ENCODE measurements around the gene MGAT4C. TPM values are rescaled to one million over a fixed set of nuclear protein-coding genes. Genes with fewer than 3 reads are reported as not detected.

The MGAT4C gene
- total RNA-seq, 1 experiment from 2014 or later = not detected

DNA sequence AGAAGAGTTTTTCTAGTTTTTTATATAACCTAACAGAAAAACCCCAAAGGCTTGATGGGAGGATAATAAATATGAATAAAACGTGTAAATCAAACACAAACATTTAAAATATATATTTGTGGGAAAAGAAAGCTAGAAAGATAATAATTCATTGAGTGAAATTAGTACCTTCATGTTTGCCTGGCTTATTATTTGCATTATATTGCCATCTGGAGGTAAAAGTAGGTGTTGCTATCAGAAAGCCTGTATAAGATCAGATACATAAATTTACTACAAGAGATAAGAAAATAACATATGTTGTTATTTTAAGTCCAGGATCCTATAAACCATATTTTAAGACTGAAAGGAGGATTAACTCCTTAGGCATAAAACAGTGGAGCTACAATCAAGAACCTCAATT, 304.4 kb downstream of the MGAT4C start:
- no peaks in the 10 kb centered on the region for H3K36me3 ChIP-seq (ENCODE audit: low read depth)
- H3K4me3 ChIP-seq = no peak overlapping the region
- H3K79me2 ChIP-seq (ENCODE audit: low read depth) = no peaks in the 10 kb centered on the region
- DNase-seq = no peak
- ChIA-PET CTCF (no interaction called here), POLR2A (ENCODE audit: unreplicated experiment) (no interaction called here)
- intact Hi-C loops (cut with micrococcal nuclease; ENCODE audit: unreplicated experiment) = loop anchor here (10.0 kb wide), 2 partner anchors 1393 to 1893 kb away; no protein-coding TSS in a partner anchor
- H3K27me3 ChIP-seq (ENCODE audit: insufficient read depth, low read depth) = no peaks in the 10 kb centered on the region
- H3K4me1 ChIP-seq (replicated peaks; ENCODE audit: insufficient read depth) = no peaks in the 10 kb centered on the region
- H2AFZ ChIP-seq = no peak overlapping the region
- no peaks in the 10 kb centered on the region for H3F3A ChIP-seq (ENCODE audit: insufficient read depth, low read depth)
- H3K27ac ChIP-seq = no peak overlapping the region
- H3K4me2 ChIP-seq = no peak overlapping the region
- no peaks in the 10 kb centered on the region for H3K9me3 ChIP-seq (ENCODE audit: insufficient read depth, low read depth)
- H4K20me1 ChIP-seq (ENCODE audit: insufficient read depth) = no peaks in the 10 kb centered on the region
- no peaks in the 10 kb centered on the region for H3K9me2 ChIP-seq (ENCODE audit: insufficient read depth)
- BruUV-seq (replicated peaks) = no TSS peak
- no peak for TF ChIP-seq EZH2 (IDR thresholded peaks at IDR 0.05; ENCODE audit: low read depth)
- TF ChIP-seq, protein P1, sequence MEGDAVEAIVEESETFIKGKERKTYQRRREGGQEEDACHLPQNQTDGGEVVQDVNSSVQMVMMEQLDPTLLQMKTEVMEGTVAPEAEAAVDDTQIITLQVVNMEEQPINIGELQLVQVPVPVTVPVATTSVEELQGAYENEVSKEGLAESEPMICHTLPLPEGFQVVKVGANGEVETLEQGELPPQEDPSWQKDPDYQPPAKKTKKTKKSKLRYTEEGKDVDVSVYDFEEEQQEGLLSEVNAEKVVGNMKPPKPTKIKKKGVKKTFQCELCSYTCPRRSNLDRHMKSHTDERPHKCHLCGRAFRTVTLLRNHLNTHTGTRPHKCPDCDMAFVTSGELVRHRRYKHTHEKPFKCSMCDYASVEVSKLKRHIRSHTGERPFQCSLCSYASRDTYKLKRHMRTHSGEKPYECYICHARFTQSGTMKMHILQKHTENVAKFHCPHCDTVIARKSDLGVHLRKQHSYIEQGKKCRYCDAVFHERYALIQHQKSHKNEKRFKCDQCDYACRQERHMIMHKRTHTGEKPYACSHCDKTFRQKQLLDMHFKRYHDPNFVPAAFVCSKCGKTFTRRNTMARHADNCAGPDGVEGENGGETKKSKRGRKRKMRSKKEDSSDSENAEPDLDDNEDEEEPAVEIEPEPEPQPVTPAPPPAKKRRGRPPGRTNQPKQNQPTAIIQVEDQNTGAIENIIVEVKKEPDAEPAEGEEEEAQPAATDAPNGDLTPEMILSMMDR (conservative IDR thresholded peaks at IDR 0.05) = peak; percentile 55

DNA sequence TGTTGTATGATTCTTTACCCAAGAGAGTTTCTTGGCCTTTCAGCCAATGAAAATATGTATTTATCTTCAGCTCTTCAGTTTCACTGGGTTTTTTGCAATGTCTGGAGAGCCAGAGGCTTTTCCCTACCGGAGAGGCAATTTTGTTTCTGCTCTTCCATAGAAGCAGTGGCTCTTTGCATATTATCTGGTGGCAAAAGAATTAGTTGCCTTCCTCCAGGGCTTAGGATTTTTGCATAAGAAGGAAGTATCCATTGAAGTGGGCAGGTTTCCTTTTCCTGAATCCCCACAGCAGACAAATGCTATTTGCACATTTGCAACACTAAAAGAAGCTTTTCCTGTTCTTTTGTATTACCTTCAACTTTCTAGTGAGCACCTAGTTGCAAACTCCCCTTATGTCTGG, 306.9 kb downstream of the MGAT4C start:
- Histone ChIP-seq H3K27me3 (ENCODE audit: insufficient read depth, low read depth) (no peaks in the 10 kb centered on the region), H3F3A (ENCODE audit: insufficient read depth, low read depth) (no peaks in the 10 kb centered on the region), H3K4me3 (no peak overlapping the region), H4K20me1 (ENCODE audit: insufficient read depth) (no peaks in the 10 kb centered on the region), H3K27ac (no peak overlapping the region), H3K79me2 (ENCODE audit: low read depth) (no peaks in the 10 kb centered on the region), H2AFZ (no peak overlapping the region), H3K9me2 (ENCODE audit: insufficient read depth) (no peaks in the 10 kb centered on the region), H3K4me1 (replicated peaks; ENCODE audit: insufficient read depth) (no peaks in the 10 kb centered on the region), H3K4me2 (no peak overlapping the region), H3K36me3 (ENCODE audit: low read depth) (no peaks in the 10 kb centered on the region), H3K9me3 (ENCODE audit: insufficient read depth, low read depth) (no peaks in the 10 kb centered on the region)
- intact Hi-C loops (cut with micrococcal nuclease; ENCODE audit: unreplicated experiment) = no loop called here
- BruUV-seq (replicated peaks) = no TSS peak
- TF ChIP-seq, protein P1 (conservative IDR thresholded peaks at IDR 0.05) = no peak
- no peak for TF ChIP-seq EZH2 (IDR thresholded peaks at IDR 0.05; ENCODE audit: low read depth)
- POLR2A ChIA-PET (ENCODE audit: unreplicated experiment) = no interaction called here
- DNase-seq = no peak
- CTCF ChIA-PET = no interaction called here

DNA sequence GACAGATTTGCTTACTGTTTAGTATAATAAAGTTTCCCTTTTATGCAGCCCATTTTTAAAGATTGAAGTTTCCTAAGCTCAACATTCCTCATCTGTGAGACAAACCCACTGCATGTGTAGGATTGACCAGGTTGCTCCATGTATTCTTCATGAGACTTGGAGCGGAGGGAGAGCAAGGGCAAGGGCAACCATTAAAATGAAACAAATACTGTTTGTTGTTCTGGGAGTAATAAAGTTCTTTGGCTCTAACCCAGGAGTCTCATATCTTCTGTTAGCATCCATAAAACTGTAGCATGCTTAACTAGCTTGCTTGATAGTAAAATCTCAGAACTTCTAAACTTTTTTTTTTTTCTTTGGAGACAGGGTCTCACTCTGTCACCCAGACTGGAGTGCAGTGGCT, 307.9 kb downstream of the MGAT4C start:
- intact Hi-C loops (cut with micrococcal nuclease; ENCODE audit: unreplicated experiment) = no loop called here
- Histone ChIP-seq H3F3A (ENCODE audit: insufficient read depth, low read depth) (no peaks in the 10 kb centered on the region), H4K20me1 (ENCODE audit: insufficient read depth) (no peaks in the 10 kb centered on the region), H3K27me3 (ENCODE audit: insufficient read depth, low read depth) (no peaks in the 10 kb centered on the region), H3K4me1 (replicated peaks; ENCODE audit: insufficient read depth) (no peaks in the 10 kb centered on the region), H2AFZ (no peak overlapping the region), H3K9me2 (ENCODE audit: insufficient read depth) (no peaks in the 10 kb centered on the region), H3K4me2 (no peak overlapping the region), H3K27ac (no peak overlapping the region), H3K4me3 (no peak overlapping the region), H3K79me2 (ENCODE audit: low read depth) (no peaks in the 10 kb centered on the region), H3K9me3 (ENCODE audit: insufficient read depth, low read depth) (no peaks in the 10 kb centered on the region), H3K36me3 (ENCODE audit: low read depth) (no peaks in the 10 kb centered on the region)
- BruUV-seq (replicated peaks) = no TSS peak
- no peak for DNase-seq
- ChIA-PET CTCF (interaction anchor here (0.7 kb wide), 1 partner anchor 312 kb away, joined by 3 read pairs; no protein-coding TSS in a partner anchor), POLR2A (ENCODE audit: unreplicated experiment) (no interaction called here)
- TF ChIP-seq EZH2 (IDR thresholded peaks at IDR 0.05; ENCODE audit: low read depth) = no peak
- TF ChIP-seq, protein P1 (conservative IDR thresholded peaks at IDR 0.05) = no peak

Data from PC-9 (cell line).